Neural cell (in vitro differentiated cells): ENCODE measurements around the gene ZMYND11. TPM values are rescaled to one million over a fixed set of nuclear protein-coding genes. Genes with fewer than 3 reads are reported as not detected.

Experiments
- H2AFZ ChIP-seq: fragments of 200-600, 300-800 bp; sonication (generic), shearing (Covaris generic); 2 replicates; pipeline ENCODE4 v1.6.0; 2014; ENCODE audit warnings: low read depth, mild to moderate bottlenecking, antibody characterized with exemption, low read length, moderate library complexity
- H3F3A ChIP-seq: fragments of 200-600 bp; shearing (Covaris generic); 2 replicates; pipeline ENCODE4 v1.6.1; 2016; ENCODE audit warnings: mild to moderate bottlenecking, moderate library complexity, mixed read lengths, antibody characterized with exemption, low read length; ENCODE audit not compliant: insufficient read depth, poor library complexity, severe bottlenecking
- H3K27ac ChIP-seq: fragments of 200-600, 300-800 bp; sonication (generic), shearing (Covaris generic); 2 replicates; pipeline ENCODE4 v1.5.1; 2014; ENCODE audit warnings: mild to moderate bottlenecking, low read length, moderate library complexity
- H3K27me3 ChIP-seq: fragments of 300-800, 200-600 bp; sonication (generic), shearing (Covaris generic); 2 replicates; pipeline ENCODE4 v1.6.0; 2014; ENCODE audit warnings: mild to moderate bottlenecking, low read depth, low read length, moderate library complexity; ENCODE audit not compliant: insufficient read depth
- H3K36me3 ChIP-seq: fragments of 300-800, 200-600 bp; sonication (generic), shearing (Covaris generic); 2 replicates; pipeline ENCODE4 v1.5.1; 2014; ENCODE audit warnings: mild to moderate bottlenecking, antibody characterized with exemption, low read length, moderate library complexity; ENCODE audit not compliant: insufficient read depth
- H3K4me2 ChIP-seq: fragments of 300-800, 200-600 bp; sonication (generic), shearing (Covaris generic); 2 replicates; pipeline ENCODE4 v1.6.0; 2014; ENCODE audit warnings: mild to moderate bottlenecking, low read length
- H3K4me3 ChIP-seq: fragments of 300-800, 200-600 bp; sonication (generic), shearing (Covaris generic); 2 replicates; pipeline ENCODE4 v1.5.1; 2014; ENCODE audit warnings: mild to moderate bottlenecking, low read length, moderate library complexity
- H3K79me2 ChIP-seq: fragments of 200-600 bp; shearing (Covaris generic); replicated peaks from 2 replicates; pipeline ENCODE4 v1.6.0; 2014; ENCODE audit warnings: mild to moderate bottlenecking, low read length, moderate library complexity; ENCODE audit not compliant: insufficient read depth
- H3K9ac ChIP-seq: fragments of 300-800, 200-600 bp; sonication (generic), shearing (Covaris generic); 2 replicates; pipeline ENCODE4 v1.6.1; 2016; ENCODE audit warnings: mild to moderate bottlenecking, low read length, mixed read lengths
- H3K9me2 ChIP-seq: fragments of 200-600 bp; shearing (Covaris generic); 2 replicates; pipeline ENCODE4 v1.6.1; 2016; ENCODE audit warnings: mild to moderate bottlenecking, low read length, mixed read lengths; ENCODE audit not compliant: insufficient read depth
- H3K9me3 ChIP-seq: fragments of 200-600, 300-800 bp; sonication (generic), shearing (Covaris generic); 2 replicates; pipeline ENCODE4 v1.6.1; 2016; ENCODE audit warnings: mild to moderate bottlenecking, mixed run types, low read length, moderate library complexity, mixed read lengths
- H4K20me1 ChIP-seq: fragments of 200-600 bp; shearing (Covaris generic); 2 replicates; pipeline ENCODE4 v1.6.1; 2016; ENCODE audit warnings: mild to moderate bottlenecking, mixed run types; ENCODE audit not compliant: insufficient read depth
- EP300 ChIP-seq: fragments of 450-650 bp; conservative IDR thresholded peaks from 2 replicates; pipeline ENCODE4 v1.6.1; 2014; ENCODE audit warnings: antibody characterized with exemption, mild to moderate bottlenecking, moderate library complexity; ENCODE audit not compliant: poor library complexity, severe bottlenecking
- EZH2 ChIP-seq: fragments of 200-600, 300-800 bp; shearing (Covaris generic), sonication (generic); IDR thresholded peaks from 2 replicates; pipeline ENCODE4 v1.6.1; 2014; ENCODE audit warnings: antibody characterized with exemption, low read length, borderline replicate concordance, mild to moderate bottlenecking; ENCODE audit not compliant: insufficient read depth, poor library complexity, severe bottlenecking
- MXI1 ChIP-seq: fragments of 450-650 bp; conservative IDR thresholded peaks from 2 replicates; pipeline ENCODE4 v1.6.1; 2014; ENCODE audit warnings: antibody characterized with exemption, mild to moderate bottlenecking; ENCODE audit not compliant: poor library complexity, severe bottlenecking
- POLR2AphosphoS5 ChIP-seq: IDR thresholded peaks from 2 replicates; pipeline ENCODE4 v1.6.1; 2012
- RAD21 ChIP-seq: fragments of 450-650 bp; conservative IDR thresholded peaks from 2 replicates; pipeline ENCODE4 v1.6.1; 2014; ENCODE audit warnings: antibody characterized with exemption, mild to moderate bottlenecking, moderate library complexity
- SMC3 ChIP-seq: fragments of 450-650 bp; conservative IDR thresholded peaks from 2 replicates; pipeline ENCODE4 v1.6.1; 2014; ENCODE audit warnings: antibody characterized with exemption, mild to moderate bottlenecking, moderate library complexity; ENCODE audit not compliant: poor library complexity
- TAF1 ChIP-seq: IDR thresholded peaks from 2 replicates; pipeline ENCODE4 v1.6.1; 2012; ENCODE audit warnings: low read depth
- polyA plus RNA-seq: library from polyadenylated mRNA; depleted of rRNA; stranded (reverse); fragments of >200 nt; gene quantifications from 2 replicates; pipeline ENCODE4 v1.2.3, GENCODE V29; 2014
- TF ChIP-seq, protein P1 (sequence below): fragments of 450-650 bp; IDR thresholded peaks from 2 replicates; pipeline ENCODE4 v1.5.1; 2014; ENCODE audit warnings: antibody characterized with exemption, mild to moderate bottlenecking, moderate library complexity; ENCODE audit not compliant: poor library complexity, severe bottlenecking
- TF ChIP-seq, protein P2 (sequence below): IDR thresholded peaks from 2 replicates; pipeline ENCODE4 v1.6.1; 2012; ENCODE audit warnings: borderline replicate concordance

Gene ZMYND11
- polyA plus RNA-seq, 1 donor from 2014 or later: 122 TPM

DNA sequence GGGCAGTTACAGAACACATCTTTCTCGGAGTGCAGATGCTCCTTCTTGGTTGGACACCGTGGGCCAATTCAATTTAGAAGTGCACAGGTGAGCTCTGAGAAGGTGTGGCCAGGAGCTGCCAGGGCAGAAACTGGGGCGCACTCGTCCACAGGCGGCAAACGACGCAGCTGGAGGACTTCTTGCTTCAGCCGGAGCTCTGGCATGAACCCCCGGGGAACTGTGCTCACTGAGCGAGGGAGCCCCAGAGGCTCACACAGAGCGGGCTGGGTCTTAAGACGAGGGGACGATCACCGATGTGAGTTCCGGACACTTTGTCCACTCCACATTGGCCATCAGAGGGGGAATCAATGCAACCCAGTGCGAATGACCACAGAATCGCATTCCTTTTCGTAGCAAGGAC, 140.4 kb downstream of the ZMYND11 start:
- Histone ChIP-seq H3K36me3 (peaks cover 4% of the 10 kb centered on the region), H3K27me3 (no peaks in the 10 kb centered on the region)

DNA sequence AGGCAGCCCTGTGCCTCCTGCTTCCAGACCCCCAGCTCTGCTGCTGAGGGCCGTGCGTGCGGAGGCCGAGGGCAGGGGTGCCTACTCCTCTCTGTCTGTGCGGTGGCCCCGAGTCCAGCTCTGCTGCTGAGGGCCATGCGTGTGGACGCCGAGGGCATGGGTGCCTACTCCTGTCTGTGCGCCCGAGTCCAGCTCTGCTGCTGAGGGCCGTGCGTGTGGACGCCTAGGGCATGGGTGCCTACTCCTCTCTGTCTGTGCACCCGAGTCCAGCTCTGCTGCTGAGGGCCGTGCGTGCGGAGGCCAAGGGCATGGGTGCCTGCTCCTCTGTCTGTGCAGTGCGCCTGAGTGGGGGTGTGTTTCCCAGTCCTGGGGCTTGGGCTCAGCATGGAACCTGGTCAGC, 142.7 kb downstream of the ZMYND11 start:
- Histone ChIP-seq H3K27me3 (no peaks in the 10 kb centered on the region), H3K79me2 (no peaks in the 10 kb centered on the region), H3K4me2 (no peak overlapping the region), H3K4me3 (no peak overlapping the region), H3K9me2 (no peaks in the 10 kb centered on the region), H3K9me3 (no peaks in the 10 kb centered on the region), H4K20me1 (no peaks in the 10 kb centered on the region), H3K36me3 (peaks cover 17% of the 10 kb centered on the region), H3F3A (no peaks in the 10 kb centered on the region), H2AFZ (no peak overlapping the region), H3K27ac (no peak overlapping the region), H3K9ac (no peak overlapping the region)
- no peak for TF ChIP-seq POLR2AphosphoS5
- TF ChIP-seq, protein P1, sequence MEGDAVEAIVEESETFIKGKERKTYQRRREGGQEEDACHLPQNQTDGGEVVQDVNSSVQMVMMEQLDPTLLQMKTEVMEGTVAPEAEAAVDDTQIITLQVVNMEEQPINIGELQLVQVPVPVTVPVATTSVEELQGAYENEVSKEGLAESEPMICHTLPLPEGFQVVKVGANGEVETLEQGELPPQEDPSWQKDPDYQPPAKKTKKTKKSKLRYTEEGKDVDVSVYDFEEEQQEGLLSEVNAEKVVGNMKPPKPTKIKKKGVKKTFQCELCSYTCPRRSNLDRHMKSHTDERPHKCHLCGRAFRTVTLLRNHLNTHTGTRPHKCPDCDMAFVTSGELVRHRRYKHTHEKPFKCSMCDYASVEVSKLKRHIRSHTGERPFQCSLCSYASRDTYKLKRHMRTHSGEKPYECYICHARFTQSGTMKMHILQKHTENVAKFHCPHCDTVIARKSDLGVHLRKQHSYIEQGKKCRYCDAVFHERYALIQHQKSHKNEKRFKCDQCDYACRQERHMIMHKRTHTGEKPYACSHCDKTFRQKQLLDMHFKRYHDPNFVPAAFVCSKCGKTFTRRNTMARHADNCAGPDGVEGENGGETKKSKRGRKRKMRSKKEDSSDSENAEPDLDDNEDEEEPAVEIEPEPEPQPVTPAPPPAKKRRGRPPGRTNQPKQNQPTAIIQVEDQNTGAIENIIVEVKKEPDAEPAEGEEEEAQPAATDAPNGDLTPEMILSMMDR: no peak
- no peak for TF ChIP-seq TAF1
- TF ChIP-seq EP300: no peak
- TF ChIP-seq, protein P2, sequence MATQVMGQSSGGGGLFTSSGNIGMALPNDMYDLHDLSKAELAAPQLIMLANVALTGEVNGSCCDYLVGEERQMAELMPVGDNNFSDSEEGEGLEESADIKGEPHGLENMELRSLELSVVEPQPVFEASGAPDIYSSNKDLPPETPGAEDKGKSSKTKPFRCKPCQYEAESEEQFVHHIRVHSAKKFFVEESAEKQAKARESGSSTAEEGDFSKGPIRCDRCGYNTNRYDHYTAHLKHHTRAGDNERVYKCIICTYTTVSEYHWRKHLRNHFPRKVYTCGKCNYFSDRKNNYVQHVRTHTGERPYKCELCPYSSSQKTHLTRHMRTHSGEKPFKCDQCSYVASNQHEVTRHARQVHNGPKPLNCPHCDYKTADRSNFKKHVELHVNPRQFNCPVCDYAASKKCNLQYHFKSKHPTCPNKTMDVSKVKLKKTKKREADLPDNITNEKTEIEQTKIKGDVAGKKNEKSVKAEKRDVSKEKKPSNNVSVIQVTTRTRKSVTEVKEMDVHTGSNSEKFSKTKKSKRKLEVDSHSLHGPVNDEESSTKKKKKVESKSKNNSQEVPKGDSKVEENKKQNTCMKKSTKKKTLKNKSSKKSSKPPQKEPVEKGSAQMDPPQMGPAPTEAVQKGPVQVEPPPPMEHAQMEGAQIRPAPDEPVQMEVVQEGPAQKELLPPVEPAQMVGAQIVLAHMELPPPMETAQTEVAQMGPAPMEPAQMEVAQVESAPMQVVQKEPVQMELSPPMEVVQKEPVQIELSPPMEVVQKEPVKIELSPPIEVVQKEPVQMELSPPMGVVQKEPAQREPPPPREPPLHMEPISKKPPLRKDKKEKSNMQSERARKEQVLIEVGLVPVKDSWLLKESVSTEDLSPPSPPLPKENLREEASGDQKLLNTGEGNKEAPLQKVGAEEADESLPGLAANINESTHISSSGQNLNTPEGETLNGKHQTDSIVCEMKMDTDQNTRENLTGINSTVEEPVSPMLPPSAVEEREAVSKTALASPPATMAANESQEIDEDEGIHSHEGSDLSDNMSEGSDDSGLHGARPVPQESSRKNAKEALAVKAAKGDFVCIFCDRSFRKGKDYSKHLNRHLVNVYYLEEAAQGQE: no peak
- TF ChIP-seq SMC3: no peak
- no peak for TF ChIP-seq RAD21
- TF ChIP-seq EZH2: no peak
- TF ChIP-seq MXI1: no peak

More for the DNA sequence above, 140.4 kb downstream of the ZMYND11 start:
- Histone ChIP-seq H3K4me2 (no peak overlapping the region), H4K20me1 (no peaks in the 10 kb centered on the region), H3K79me2 (no peaks in the 10 kb centered on the region), H3K9me2 (no peaks in the 10 kb centered on the region), H3F3A (no peaks in the 10 kb centered on the region), H2AFZ (no peak overlapping the region), H3K9ac (no peak overlapping the region), H3K27ac (no peak overlapping the region), H3K9me3 (no peaks in the 10 kb centered on the region), H3K4me3 (no peak overlapping the region)
- TF ChIP-seq POLR2AphosphoS5 (no peak), EZH2 (no peak), MXI1 (no peak), EP300 (no peak), RAD21 (no peak), SMC3 (no peak), TAF1 (no peak)
- TF ChIP-seq, protein P2: no peak
- TF ChIP-seq, protein P1: no peak
